ENCODE measurements around the gene KRT3.
"Not testable (repeated sequence)": the region's sequence is repeated elsewhere in the genome, so short reads cannot be mapped to it uniquely, and the experiment has no call there.

Gene KRT3

GRCh38 chr12:52763991-52764390 lies 31.9 kb downstream of the KRT3 start:
- no peak for DNase-seq (ENCODE audit: extremely low read depth in 1 of 2, low read depth in 1 of 2)

- DNase-seq (ENCODE audit: extremely low read depth in 1 of 2, low read depth in 1 of 2), result no peak
These were observed 32.8 kb downstream of the KRT3 start for GRCh38 chr12:52763036-52763659.

- no peak for DNase-seq (ENCODE audit: extremely low read depth in 1 of 2, low read depth in 1 of 2)
These were observed 34.1 kb downstream of the KRT3 start for GRCh38 chr12:52761802-52762201.

GRCh38 chr12:52761218-52761617 lies 34.7 kb downstream of the KRT3 start:
- not testable (repeated sequence) for DNase-seq (ENCODE audit: extremely low read depth in 1 of 2, low read depth in 1 of 2)

GRCh38 chr12:52760623-52761022 lies 35.3 kb downstream of the KRT3 start:
- DNase-seq (ENCODE audit: extremely low read depth in 1 of 2, low read depth in 1 of 2), result no peak

GRCh38 chr12:52759695-52760094 lies 36.2 kb downstream of the KRT3 start:
- DNase-seq (ENCODE audit: extremely low read depth in 1 of 2, low read depth in 1 of 2), result no peak

GRCh38 chr12:52759218-52759617 lies 36.7 kb downstream of the KRT3 start:
- DNase-seq (ENCODE audit: extremely low read depth in 1 of 2, low read depth in 1 of 2), result no peak

GRCh38 chr12:52757449-52758176 lies 38.3 kb downstream of the KRT3 start:
- DNase-seq (ENCODE audit: extremely low read depth in 1 of 2, low read depth in 1 of 2), result no peak

GRCh38 chr12:52756281-52756960 lies 39.5 kb downstream of the KRT3 start:
- DNase-seq (ENCODE audit: extremely low read depth in 1 of 2, low read depth in 1 of 2), result no peak

- DNase-seq (ENCODE audit: extremely low read depth in 1 of 2, low read depth in 1 of 2), result no peak
These were observed 40.4 kb downstream of the KRT3 start for GRCh38 chr12:52755533-52755932.

- DNase-seq (ENCODE audit: extremely low read depth in 1 of 2, low read depth in 1 of 2), result no peak
These were observed 41.8 kb downstream of the KRT3 start for GRCh38 chr12:52754135-52754534.

GRCh38 chr12:52753283-52753682 lies 42.6 kb downstream of the KRT3 start:
- no peak for DNase-seq (ENCODE audit: extremely low read depth in 1 of 2, low read depth in 1 of 2)

- DNase-seq (ENCODE audit: extremely low read depth in 1 of 2, low read depth in 1 of 2), result no peak
These were observed 43.4 kb downstream of the KRT3 start for GRCh38 chr12:52752516-52752915.

GRCh38 chr12:52751795-52752194 lies 44.1 kb downstream of the KRT3 start:
- no peak for DNase-seq (ENCODE audit: extremely low read depth in 1 of 2, low read depth in 1 of 2)

- not testable (repeated sequence) for DNase-seq (ENCODE audit: extremely low read depth in 1 of 2, low read depth in 1 of 2)
These were observed 45.4 kb downstream of the KRT3 start for GRCh38 chr12:52750532-52750931.

GRCh38 chr12:52749827-52750226 lies 46.1 kb downstream of the KRT3 start:
- DNase-seq (ENCODE audit: extremely low read depth in 1 of 2, low read depth in 1 of 2), result no peak

GRCh38 chr12:52748578-52748977 lies 47.3 kb downstream of the KRT3 start:
- no peak for DNase-seq (ENCODE audit: extremely low read depth in 1 of 2, low read depth in 1 of 2)

- DNase-seq (ENCODE audit: extremely low read depth in 1 of 2, low read depth in 1 of 2), result no peak
These were observed 50.4 kb downstream of the KRT3 start for GRCh38 chr12:52745554-52745953.

GRCh38 chr12:52744493-52745156 lies 51.3 kb downstream of the KRT3 start:
- no peak for DNase-seq (ENCODE audit: extremely low read depth in 1 of 2, low read depth in 1 of 2)

GRCh38 chr12:52742822-52743457 lies 53.0 kb downstream of the KRT3 start:
- no peak for DNase-seq (ENCODE audit: extremely low read depth in 1 of 2, low read depth in 1 of 2)

- no peak for DNase-seq (ENCODE audit: extremely low read depth in 1 of 2, low read depth in 1 of 2)
These were observed 53.7 kb downstream of the KRT3 start for GRCh38 chr12:52742196-52742580.

All from stimulated activated CD8-positive, alpha-beta memory T cell treated with anti-CD3 and anti-CD28 coated beads, Interleukin-7, amount 100 ng/mL, for 48 hours (primary cell).